PC-3 (cell line): ENCODE data around the gene NENF. TPM values are rescaled to one million over a fixed set of nuclear protein-coding genes. Genes with fewer than 3 reads are reported as not detected.

Experiments
- ATAC-seq: fragments of 200-7000 bp; cut with Tn5 transposase; 2 replicates; pipeline ENCODE4 v1.9.1; 2020; ENCODE audit warnings: mild to moderate bottlenecking, moderate library complexity
- Bru-seq: library from RNA; stranded (reverse); fragments of 400-500 nt; gene quantifications from one replicate; lab custom pipeline; 2021; lab: Mats Ljungman, UMichigan
- BruChase-seq, 2 experiments: library from RNA; stranded (reverse); fragments of 400-500 nt; gene quantifications; one replicate each; lab custom pipeline; 2021; lab: Mats Ljungman, UMichigan
- BruUV-seq: library from RNA; stranded (reverse); fragments of 400-500 nt; replicated peaks from 2 replicates; lab custom pipeline; 2021; lab: Mats Ljungman, UMichigan
- CTCF ChIA-PET: fragments of 300-600 bp; sonication (Branson Sonifier 250); formaldehyde crosslinking; loops from one replicate; lab custom pipeline; 2022; ENCODE audit warnings: antibody characterized with exemption; lab: Charles Lee
- POLR2A ChIA-PET: fragments of 300-600 bp; sonication (Branson Sonifier 250); formaldehyde crosslinking; loops from one replicate; lab custom pipeline; 2022; ENCODE audit warnings: antibody characterized with exemption; ENCODE audit not compliant: unreplicated experiment; lab: Charles Lee
- DNase-seq: peaks from one replicate; pipeline ENCODE4 v3.0.0-alpha.2; 2015
- H2AFZ ChIP-seq: fragments of 300-600 bp; sonication (generic); 2 replicates; pipeline ENCODE4 v1.6.0; 2016; ENCODE audit warnings: antibody characterized with exemption, low read length
- H3F3A ChIP-seq: fragments of 300-600 bp; sonication (generic); one replicate; pipeline ENCODE4 v1.6.0; 2017; ENCODE audit warnings: antibody characterized with exemption, low read length, control low read depth, mild to moderate bottlenecking; ENCODE audit not compliant: unreplicated experiment
- H3K27ac ChIP-seq: fragments of 300-600 bp; sonication (generic); 2 replicates; pipeline ENCODE4 v1.5.1; 2016; ENCODE audit warnings: mild to moderate bottlenecking, low read length
- H3K27me3 ChIP-seq: fragments of 300-600 bp; sonication (generic); 2 replicates; pipeline ENCODE4 v1.6.1; 2016; ENCODE audit warnings: low read length, mixed read lengths
- H3K36me3 ChIP-seq: fragments of 300-600 bp; sonication (generic); 2 replicates; pipeline ENCODE4 v1.6.1; 2016; ENCODE audit warnings: low read depth, mixed run types, low read length, mixed read lengths
- H3K4me1 ChIP-seq: fragments of 300-600 bp; sonication (generic); 2 replicates; pipeline ENCODE4 v1.5.1; 2016; ENCODE audit warnings: low read length; ENCODE audit not compliant: insufficient read depth
- H3K4me2 ChIP-seq: fragments of 300-600 bp; sonication (generic); 2 replicates; pipeline ENCODE4 v1.6.0; 2016; ENCODE audit warnings: low read length
- H3K4me3 ChIP-seq: fragments of 300-600 bp; sonication (generic); 2 replicates; pipeline ENCODE4 v1.5.1; 2016; ENCODE audit warnings: mild to moderate bottlenecking, low read length, mixed read lengths
- H3K79me2 ChIP-seq: fragments of 300-600 bp; sonication (generic); 2 replicates; pipeline ENCODE4 v1.6.1; 2017; ENCODE audit warnings: low read length, mixed read lengths
- H3K9ac ChIP-seq: fragments of 300-600 bp; sonication (generic); 2 replicates; pipeline ENCODE4 v1.6.0; 2016; ENCODE audit warnings: mild to moderate bottlenecking, low read length
- H3K9me2 ChIP-seq: fragments of 300-600 bp; sonication (generic); replicated peaks from 2 replicates; pipeline ENCODE4 v1.6.1; 2016; ENCODE audit warnings: mixed run types, low read length, mixed read lengths
- H3K9me3 ChIP-seq: fragments of 300-600 bp; sonication (generic); 2 replicates; pipeline ENCODE4 v1.6.1; 2016; ENCODE audit warnings: low read length, mixed read lengths
- H4K20me1 ChIP-seq: fragments of 300-600 bp; sonication (generic); 2 replicates; pipeline ENCODE4 v1.6.1; 2016; ENCODE audit warnings: low read length, mixed read lengths
- EZH2 ChIP-seq: fragments of 300-600 bp; sonication (generic); IDR thresholded peaks from one replicate; pipeline ENCODE4 v1.6.1; 2017; ENCODE audit warnings: antibody characterized with exemption, mild to moderate bottlenecking, low read length; ENCODE audit not compliant: unreplicated experiment
- EZH2phosphoT487 ChIP-seq: fragments of 300-600 bp; sonication (generic); IDR thresholded peaks from 2 replicates; pipeline ENCODE4 v1.6.1; 2018; ENCODE audit warnings: mild to moderate bottlenecking, antibody characterized with exemption, low read length, borderline replicate concordance
- intact Hi-C: fragments of 100-400 bp; cut with micrococcal nuclease; formaldehyde crosslinking; loops from 2 replicates; pipeline ENCODE4 v1.9.0; 2023
- long read RNA-seq: library from polyadenylated mRNA; unstranded; transcript quantifications from one replicate; pipeline ENCODE4 v2.0.0, GENCODE V29; 2021; ENCODE audit not compliant: unreplicated experiment
- total RNA-seq: library from RNA; depleted of rRNA; stranded (reverse); fragments of >200 nt; gene quantifications from 2 replicates; pipeline ENCODE4 v1.2.3, GENCODE V29; 2014; rRNA removed
- TF ChIP-seq, protein P1 (sequence below): fragments of 300-600 bp; sonication (generic); conservative IDR thresholded peaks from 2 replicates; pipeline ENCODE4 v1.5.1; 2017; ENCODE audit warnings: antibody characterized with exemption, low read depth, mild to moderate bottlenecking, low read length

The NENF gene
- total RNA-seq (153 and 161 TPM in 2 replicates), Bru-seq, nascent RNA (percentile 69 among the genes with signal in this experiment), BruChase-seq, experiment 1, labeled RNA remaining after a 6-hour chase (percentile 64 among the genes with signal in this experiment), BruChase-seq, experiment 2, labeled RNA remaining after a 2-hour chase (percentile 65 among the genes with signal in this experiment)
- long read RNA-seq, transcript NENF-201 (4 exons, 949 nt): major isoform, 123 of 167 reads
- long read RNA-seq, transcript NENF-204 (3 exons, 845 nt): minor isoform, 28 of 167 reads
- long read RNA-seq, partial matches to known transcripts: 15 of 167 reads
- long read RNA-seq, other reads (novel, unspliced or antisense): 1 of 167 reads

DNA sequence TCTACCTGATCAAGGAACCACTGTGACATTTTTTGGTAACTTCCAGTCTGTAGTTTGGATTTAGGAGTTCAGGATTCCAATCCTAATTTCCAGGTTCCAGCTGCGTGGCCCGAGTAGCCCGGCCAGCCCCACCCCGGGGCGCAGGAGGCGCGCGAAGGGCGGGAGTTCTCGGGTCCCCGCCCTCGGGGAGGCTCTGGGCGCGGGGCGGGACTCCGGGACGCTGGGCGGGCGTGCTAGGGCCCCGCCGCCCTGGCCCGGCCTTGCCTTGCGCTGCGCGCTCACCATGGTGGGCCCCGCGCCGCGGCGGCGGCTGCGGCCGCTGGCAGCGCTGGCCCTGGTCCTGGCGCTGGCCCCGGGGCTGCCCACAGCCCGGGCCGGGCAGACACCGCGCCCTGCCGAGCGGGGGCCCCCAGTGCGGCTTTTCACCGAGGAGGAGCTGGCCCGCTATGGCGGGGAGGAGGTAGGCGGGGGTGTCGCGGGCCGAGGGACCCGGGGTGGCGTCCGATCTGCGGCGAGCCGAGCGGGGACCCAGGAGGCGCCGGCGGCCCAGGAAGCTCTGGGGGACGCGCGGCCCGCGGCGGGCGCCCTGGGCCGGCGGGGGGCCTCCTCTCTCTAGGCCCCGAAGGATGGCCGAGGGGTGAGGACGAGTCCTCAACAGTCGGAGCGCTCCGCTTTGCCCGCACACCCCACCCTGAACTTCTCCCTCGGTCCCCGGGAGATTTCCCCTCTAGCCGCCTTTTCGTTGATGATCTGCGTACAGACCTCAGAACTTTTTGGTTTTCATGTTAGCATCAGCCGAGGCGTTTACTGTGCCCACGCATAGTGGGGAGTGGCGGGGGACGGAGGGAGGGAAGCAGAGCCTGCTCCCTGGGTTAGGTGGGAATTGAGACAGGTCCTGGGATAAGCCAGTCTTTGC, at the start of gene NENF:
TSS of gene NENF (plus strand) at position 260 of the 916 bp plus-strand sequence. CDS start at position 284, 24 bp downstream.
- Histone ChIP-seq H3K79me2 (peaks cover 47% of the 10 kb centered on the region), H3K9ac (peak within 1 kb of the TSS; percentile 79), H4K20me1 (no peaks in the 10 kb centered on the region), H3K4me3 (peak within 1 kb of the TSS; percentile 76), H3K4me2 (peak within 1 kb of the TSS; percentile 95), H3K36me3 (0 out of 2 replicates have a peak, but pooled peaks cover 7% of the 10 kb centered on the region), H3K27ac (no peak within 1 kb of the TSS), H3K27me3 (no peaks in the 10 kb centered on the region), H3K9me3 (no peaks in the 10 kb centered on the region), H3K9me2 (no peaks in the 10 kb centered on the region), H3F3A (no peaks in the 10 kb centered on the region), H2AFZ (peak within 1 kb of the TSS; percentile 92), H3K4me1 (peaks cover 23% of the 10 kb centered on the region)
- ATAC-seq (peak; percentile 99), DNase-seq (peak; percentile 98)
- intact Hi-C loops: loop anchor here (1.0 to 10.0 kb wide), 3 partner anchors 19 to 398 kb away; partner anchors contain the start of genes DTL, INTS7, PACC1 and PPP2R5A
- ChIA-PET CTCF (interaction anchor here (0.6 to 1.4 kb wide), 4 partner anchors 22 to 397 kb away, joined by 3 to 5 read pairs (median 4); partner anchors contain the start of genes DTL and INTS7), POLR2A (interaction anchor here (0.5 to 0.6 kb wide), 3 partner anchors 30 to 564 kb away, joined by 4 to 5 read pairs (median 5); no protein-coding TSS in a partner anchor)
- BruUV-seq: no TSS peak
- TF ChIP-seq EZH2phosphoT487: no peak
- TF ChIP-seq, protein P1, sequence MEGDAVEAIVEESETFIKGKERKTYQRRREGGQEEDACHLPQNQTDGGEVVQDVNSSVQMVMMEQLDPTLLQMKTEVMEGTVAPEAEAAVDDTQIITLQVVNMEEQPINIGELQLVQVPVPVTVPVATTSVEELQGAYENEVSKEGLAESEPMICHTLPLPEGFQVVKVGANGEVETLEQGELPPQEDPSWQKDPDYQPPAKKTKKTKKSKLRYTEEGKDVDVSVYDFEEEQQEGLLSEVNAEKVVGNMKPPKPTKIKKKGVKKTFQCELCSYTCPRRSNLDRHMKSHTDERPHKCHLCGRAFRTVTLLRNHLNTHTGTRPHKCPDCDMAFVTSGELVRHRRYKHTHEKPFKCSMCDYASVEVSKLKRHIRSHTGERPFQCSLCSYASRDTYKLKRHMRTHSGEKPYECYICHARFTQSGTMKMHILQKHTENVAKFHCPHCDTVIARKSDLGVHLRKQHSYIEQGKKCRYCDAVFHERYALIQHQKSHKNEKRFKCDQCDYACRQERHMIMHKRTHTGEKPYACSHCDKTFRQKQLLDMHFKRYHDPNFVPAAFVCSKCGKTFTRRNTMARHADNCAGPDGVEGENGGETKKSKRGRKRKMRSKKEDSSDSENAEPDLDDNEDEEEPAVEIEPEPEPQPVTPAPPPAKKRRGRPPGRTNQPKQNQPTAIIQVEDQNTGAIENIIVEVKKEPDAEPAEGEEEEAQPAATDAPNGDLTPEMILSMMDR: no peak
- no peak for TF ChIP-seq EZH2

DNA sequence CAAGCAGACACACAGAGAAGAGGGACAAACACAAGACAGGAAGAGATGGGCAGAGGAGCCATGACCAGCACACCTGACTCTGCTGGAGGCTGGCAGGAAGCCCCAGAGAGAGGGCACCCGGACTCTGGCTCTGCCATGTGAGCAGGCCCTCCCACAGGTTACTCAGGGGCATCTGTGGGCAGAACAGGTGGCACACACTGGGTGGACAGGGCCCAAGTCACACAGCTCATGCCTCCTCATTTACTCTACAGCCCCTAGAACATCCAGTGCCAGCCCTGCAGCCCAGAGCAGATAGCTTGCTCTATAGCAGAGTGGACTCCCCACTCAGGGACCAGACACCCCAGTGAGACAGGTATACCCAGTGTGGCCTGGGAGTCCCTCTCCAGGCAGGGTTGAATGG, 46.7 kb upstream of the NENF start:
- BruUV-seq: no TSS peak
- CTCF ChIA-PET: no interaction called here
- no peak overlapping the region for H3K9ac ChIP-seq

More for the DNA sequence above, 46.7 kb upstream of the NENF start:
- POLR2A ChIA-PET: no interaction called here
- ATAC-seq (no peak), DNase-seq (no peak)
- H3K27ac ChIP-seq: no peak overlapping the region
- no peak overlapping the region for H3K4me3 ChIP-seq
- no peaks in the 10 kb centered on the region for H3F3A ChIP-seq
- H2AFZ ChIP-seq: no peak overlapping the region
- no peaks in the 10 kb centered on the region for H3K79me2 ChIP-seq
- H4K20me1 ChIP-seq: no peaks in the 10 kb centered on the region
- no peak for TF ChIP-seq EZH2
- no peak for TF ChIP-seq EZH2phosphoT487
- TF ChIP-seq, protein P1: no peak
- H3K9me3 ChIP-seq: no peaks in the 10 kb centered on the region
- H3K4me2 ChIP-seq: no peak overlapping the region
- no peaks in the 10 kb centered on the region for H3K27me3 ChIP-seq
- H3K36me3 ChIP-seq: peaks cover 24% of the 10 kb centered on the region
- no peaks in the 10 kb centered on the region for H3K4me1 ChIP-seq
- intact Hi-C loops: no loop called here
- no peaks in the 10 kb centered on the region for H3K9me2 ChIP-seq
